Measurements from ENCODE around the gene SLC4A3.

The SLC4A3 gene

DNA sequence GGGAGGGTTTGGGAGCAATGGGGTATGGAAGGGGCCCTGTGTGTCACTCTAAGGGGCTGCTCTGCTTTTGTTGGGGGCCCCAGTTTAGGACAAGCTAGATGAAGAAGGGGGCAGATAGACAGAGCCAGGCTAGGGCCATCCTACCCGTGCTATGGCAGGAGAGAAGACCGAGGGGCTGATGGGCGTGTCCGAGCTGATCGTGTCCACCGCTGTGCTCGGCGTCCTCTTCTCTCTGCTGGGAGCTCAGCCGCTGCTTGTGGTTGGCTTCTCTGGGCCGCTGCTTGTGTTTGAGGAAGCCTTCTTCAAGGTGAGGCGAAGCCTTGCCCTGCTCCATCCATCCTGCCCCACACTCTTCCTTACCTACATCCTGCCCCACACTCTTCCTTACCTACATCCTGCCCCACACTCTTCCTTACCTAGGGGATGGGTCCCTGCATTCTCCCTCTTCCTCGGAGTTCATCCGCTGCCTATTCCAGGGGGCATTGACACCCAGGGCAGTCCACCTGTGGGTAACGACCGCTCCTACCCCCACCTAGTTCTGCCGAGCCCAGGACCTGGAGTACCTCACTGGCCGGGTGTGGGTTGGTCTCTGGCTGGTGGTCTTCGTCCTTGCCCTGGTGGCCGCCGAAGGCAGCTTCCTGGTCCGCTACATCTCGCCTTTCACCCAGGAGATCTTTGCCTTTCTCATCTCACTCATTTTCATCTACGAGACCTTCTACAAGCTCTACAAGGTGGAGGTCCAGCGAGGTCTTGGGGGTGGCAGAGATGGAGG is 8.9 kb downstream of the SLC4A3 start:
- no peak for TF ChIP-seq CTCF (IDR thresholded peaks at IDR 0.05; ENCODE audit: low read depth, low read length)
- DNase-seq (ENCODE audit: low read depth in 2 of 2) = no peak
- H3K4me3 ChIP-seq (replicated peaks in 1 of 2; ENCODE audit: low read depth in 2 of 2, low read length in 2 of 2) = no peak overlapping the region

DNA sequence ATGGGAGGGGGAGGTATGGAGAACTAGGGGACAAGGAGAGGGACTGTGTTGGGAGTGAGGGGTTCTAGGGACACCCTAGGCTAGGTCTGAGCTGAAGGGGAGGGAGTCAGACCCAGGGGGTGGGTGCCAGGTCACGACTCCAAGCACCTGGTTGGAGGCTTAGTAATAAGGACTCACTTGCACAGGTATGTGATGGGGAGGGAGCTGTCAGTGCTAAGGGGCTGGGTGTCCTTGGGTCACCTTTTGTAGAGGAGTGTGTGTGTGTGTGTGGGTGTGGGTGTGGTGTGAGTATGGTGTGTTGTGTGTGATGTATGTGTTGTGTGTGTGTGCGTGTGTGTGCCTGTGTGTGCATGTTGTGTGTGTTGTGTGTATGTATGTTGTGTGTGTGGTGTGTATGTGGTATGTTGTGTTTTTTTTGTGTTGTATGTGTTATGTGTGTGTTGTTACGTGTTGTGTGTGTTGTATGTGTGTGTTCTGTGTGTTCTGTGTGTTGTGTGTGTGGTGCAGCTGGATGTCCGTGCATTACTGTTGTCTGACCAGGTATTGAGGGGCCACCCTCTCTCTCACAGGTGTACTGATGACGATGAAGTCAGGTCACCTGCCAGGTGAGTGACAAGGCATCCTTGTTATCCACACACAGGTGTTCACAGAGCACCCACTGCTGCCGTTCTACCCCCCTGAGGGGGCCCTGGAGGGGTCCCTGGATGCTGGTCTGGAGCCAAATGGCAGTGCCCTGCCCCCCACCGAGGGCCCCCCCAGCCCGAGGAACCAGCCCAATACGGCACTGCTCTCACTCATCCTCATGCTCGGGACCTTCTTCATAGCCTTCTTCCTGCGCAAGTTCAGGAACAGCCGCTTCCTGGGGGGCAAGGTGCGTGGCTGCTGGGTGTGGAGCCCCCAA is 9.8 kb downstream of the SLC4A3 start:
- H3K4me3 ChIP-seq (replicated peaks in 1 of 2; ENCODE audit: low read depth in 2 of 2, low read length in 2 of 2) = no peak overlapping the region
- no peak for TF ChIP-seq CTCF (IDR thresholded peaks at IDR 0.05; ENCODE audit: low read depth, low read length)
- DNase-seq (ENCODE audit: low read depth in 2 of 2) = no peak

- no peak for DNase-seq (ENCODE audit: low read depth in 2 of 2)
These were observed 10.4 kb downstream of the SLC4A3 start for GRCh38 chr2:219637842-219638185.

GRCh38 chr2:219638217-219638947 is 11.0 kb downstream of the SLC4A3 start:
- no peak overlapping the region for H3K4me3 ChIP-seq (replicated peaks in 1 of 2; ENCODE audit: low read depth in 2 of 2, low read length in 2 of 2)
- DNase-seq (ENCODE audit: low read depth in 2 of 2) = no peak
- TF ChIP-seq CTCF (IDR thresholded peaks at IDR 0.05; ENCODE audit: low read depth, low read length) = no peak

More at GRCh38 chr2:219637842-219638185, 10.4 kb downstream of the SLC4A3 start:
- H3K4me3 ChIP-seq (replicated peaks in 1 of 2; ENCODE audit: low read depth in 2 of 2, low read length in 2 of 2) = no peak overlapping the region
- TF ChIP-seq CTCF (IDR thresholded peaks at IDR 0.05; ENCODE audit: low read depth, low read length) = no peak

- no peak for TF ChIP-seq CTCF (IDR thresholded peaks at IDR 0.05; ENCODE audit: low read depth, low read length)
- no peak for DNase-seq (ENCODE audit: low read depth in 2 of 2)
These were observed 11.7 kb downstream of the SLC4A3 start for GRCh38 chr2:219638948-219639755.

More at GRCh38 chr2:219638948-219639755, 11.7 kb downstream of the SLC4A3 start:
- H3K4me3 ChIP-seq (replicated peaks in 1 of 2; ENCODE audit: low read depth in 2 of 2, low read length in 2 of 2) = no peak overlapping the region

All from cardiac fibroblast (primary cell).